Osteoblast (primary cell): ENCODE results near the gene NUDT6. TPM values are rescaled to one million over a fixed set of nuclear protein-coding genes. Genes with fewer than 3 reads are reported as not detected.

ENCODE experiments used
- DNase-seq: peaks from one replicate; pipeline ENCODE4 v3.0.0; 2011; ENCODE audit warnings: low spot score, mixed read lengths; ENCODE audit not compliant: insufficient read length; ENCODE audit errors: missing footprints
- H2AFZ ChIP-seq: 2 replicates; pipeline ENCODE4 v1.6.0; 2011; ENCODE audit warnings: mild to moderate bottlenecking, low read length
- H3K27ac ChIP-seq: 2 replicates; pipeline ENCODE4 v1.5.1; 2011; ENCODE audit warnings: mild to moderate bottlenecking, low read depth, low read length, moderate library complexity
- H3K27me3 ChIP-seq: 2 replicates; pipeline ENCODE4 v1.6.0; 2012; ENCODE audit warnings: mild to moderate bottlenecking, control low read depth, inconsistent platforms, low read length, moderate library complexity; ENCODE audit not compliant: insufficient read depth
- H3K36me3 ChIP-seq: 2 replicates; pipeline ENCODE4 v1.5.1; 2011; ENCODE audit warnings: mild to moderate bottlenecking, low read length, control low read depth, moderate library complexity; ENCODE audit not compliant: insufficient read depth
- H3K4me1 ChIP-seq: 2 replicates; pipeline ENCODE4 v1.5.1; 2011; ENCODE audit warnings: mild to moderate bottlenecking, low read length, control low read depth, moderate library complexity; ENCODE audit not compliant: insufficient read depth
- H3K4me2 ChIP-seq: 2 replicates; pipeline ENCODE4 v1.6.0; 2011; ENCODE audit warnings: mild to moderate bottlenecking, low read length; ENCODE audit not compliant: insufficient read depth
- H3K4me3 ChIP-seq: fragments of 200-600 bp; sonication (generic); 3 replicates; pipeline ENCODE4 v1.5.1; 2012; ENCODE audit warnings: mild to moderate bottlenecking, low read length, inconsistent platforms; ENCODE audit not compliant: insufficient read depth
- H3K79me2 ChIP-seq: 2 replicates; pipeline ENCODE4 v1.6.0; 2012; ENCODE audit warnings: mild to moderate bottlenecking, low read length, control low read depth, inconsistent platforms; ENCODE audit not compliant: insufficient read depth
- H3K9me3 ChIP-seq: 2 replicates; pipeline ENCODE4 v1.5.1; 2011; ENCODE audit warnings: low read depth, low read length, control low read depth
- H4K20me1 ChIP-seq: 2 replicates; pipeline ENCODE4 v1.6.0; 2012; ENCODE audit warnings: mild to moderate bottlenecking, low read length, control low read depth; ENCODE audit not compliant: insufficient read depth
- CTCF ChIP-seq: IDR thresholded peaks from 2 replicates; pipeline ENCODE4 v1.5.1; 2011; ENCODE audit warnings: mild to moderate bottlenecking, low read depth, low read length, moderate library complexity; ENCODE audit errors: extremely low read depth
- total RNA-seq: library from RNA; depleted of rRNA; stranded (reverse); fragments of >200 nt; gene quantifications from 2 replicates; pipeline ENCODE4 v1.2.3, GENCODE V29; 2012

The NUDT6 gene
- total RNA-seq, 1 donor = 6.2 TPM

DNA sequence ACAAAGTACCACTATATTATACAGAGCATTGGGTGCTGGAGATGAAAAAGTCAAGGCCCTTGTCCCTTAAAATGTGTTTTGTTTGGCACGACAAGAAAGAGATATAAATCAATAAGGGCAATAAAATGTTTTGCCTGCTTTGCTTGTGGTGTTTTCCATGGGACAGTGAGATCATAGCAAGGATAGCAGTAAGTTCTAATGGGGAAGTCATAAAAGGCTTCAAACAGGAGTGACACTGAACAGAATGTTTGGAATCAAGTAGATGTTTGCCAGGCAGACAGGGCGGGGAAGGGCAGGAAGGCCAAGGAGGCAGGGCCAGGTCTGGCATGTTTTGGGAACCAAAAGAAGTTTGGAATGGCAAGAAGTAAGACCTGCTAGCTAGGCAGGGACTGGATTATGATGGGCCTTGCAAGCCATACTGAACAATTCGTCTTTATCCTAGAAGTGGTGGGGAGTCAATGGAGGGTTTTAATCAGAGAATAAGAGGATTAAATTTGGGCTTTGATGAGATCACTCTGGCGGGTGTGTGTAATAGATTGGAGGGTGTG is 79.3 kb downstream of the NUDT6 start:
- peaks cover 76% of the 10 kb centered on the region for H3K36me3 ChIP-seq
- DNase-seq = no peak
- no peak for TF ChIP-seq CTCF
- no peak overlapping the region for H3K4me3 ChIP-seq
- H4K20me1 ChIP-seq = peaks cover 92% of the 10 kb centered on the region
- H3K4me1 ChIP-seq = peaks cover 47% of the 10 kb centered on the region
- H3K9me3 ChIP-seq = no peaks in the 10 kb centered on the region
- H3K79me2 ChIP-seq = peaks cover 100% of the 10 kb centered on the region
- H3K4me2 ChIP-seq = no peak overlapping the region
- no peak overlapping the region for H2AFZ ChIP-seq
- no peaks in the 10 kb centered on the region for H3K27me3 ChIP-seq
- peak overlapping the region; percentile 40 for H3K27ac ChIP-seq

Other genes starting within 250 kb of the NUDT6 start
- 9.4 and 10.6 TPM in 2 replicates for gene BBS12, start 189.9 kb downstream of the NUDT6 start, total RNA-seq
- 69.2 and 86.5 TPM in 2 replicates for gene FGF2, start 95.8 kb downstream of the NUDT6 start, total RNA-seq